ENCODE measurements around the gene ZNF358.
"Not testable (repeated sequence)": the region's sequence is repeated elsewhere in the genome, so short reads cannot be mapped to it uniquely, and the experiment has no call there.

Gene ZNF358

GRCh38 chr19:7521551-7522071, 5.7 kb downstream of the ZNF358 start:
- no peak for DNase-seq

DNA sequence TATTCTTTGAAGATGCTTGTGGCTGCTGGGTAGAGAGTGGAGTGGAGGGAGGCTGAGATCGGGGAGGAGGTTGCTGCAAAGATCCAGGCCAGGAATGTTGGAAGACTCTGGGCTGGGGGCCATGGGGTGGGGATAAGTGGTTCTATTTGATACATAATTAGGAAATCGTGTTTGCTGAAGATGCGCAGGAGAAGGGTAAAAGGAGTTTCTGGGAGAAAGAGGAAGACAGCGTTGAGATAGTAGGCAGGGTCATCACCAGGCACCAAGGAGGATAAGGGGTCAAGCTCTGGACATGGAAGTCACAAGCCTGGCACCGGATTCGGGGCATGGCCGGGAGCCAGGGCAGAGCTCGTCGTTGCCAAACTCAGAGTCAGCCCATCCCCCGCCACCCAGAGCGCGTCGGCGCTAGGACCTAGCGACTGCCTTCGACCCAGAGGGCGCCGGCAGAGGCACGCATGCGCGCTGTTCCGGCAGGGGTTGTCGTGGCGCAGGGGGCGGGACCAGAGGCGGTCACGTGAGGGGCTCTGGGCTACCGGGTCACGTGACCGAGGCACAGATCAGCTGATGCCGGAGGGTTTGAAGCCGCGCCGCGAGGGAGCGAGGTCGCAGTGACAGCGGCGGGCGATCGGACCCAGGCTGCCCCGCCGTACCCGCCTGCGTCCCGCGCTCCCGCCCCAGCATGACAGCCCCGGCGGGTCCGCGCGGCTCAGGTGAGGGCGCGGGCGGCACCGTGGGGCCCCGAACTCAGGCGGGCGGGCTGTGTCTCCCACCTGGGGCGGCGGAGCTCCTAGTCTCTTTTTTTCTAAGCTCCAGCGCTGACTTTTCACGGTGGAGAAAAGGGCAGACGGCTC, 6.4 kb downstream of the ZNF358 start, which contains the start of gene MCOLN1:
TSS of gene MCOLN1 (plus strand) at position 553 of the 851 bp plus-strand sequence. CDS start at position 680, 127 bp downstream.
- DNase-seq: peak; percentile 84

DNA sequence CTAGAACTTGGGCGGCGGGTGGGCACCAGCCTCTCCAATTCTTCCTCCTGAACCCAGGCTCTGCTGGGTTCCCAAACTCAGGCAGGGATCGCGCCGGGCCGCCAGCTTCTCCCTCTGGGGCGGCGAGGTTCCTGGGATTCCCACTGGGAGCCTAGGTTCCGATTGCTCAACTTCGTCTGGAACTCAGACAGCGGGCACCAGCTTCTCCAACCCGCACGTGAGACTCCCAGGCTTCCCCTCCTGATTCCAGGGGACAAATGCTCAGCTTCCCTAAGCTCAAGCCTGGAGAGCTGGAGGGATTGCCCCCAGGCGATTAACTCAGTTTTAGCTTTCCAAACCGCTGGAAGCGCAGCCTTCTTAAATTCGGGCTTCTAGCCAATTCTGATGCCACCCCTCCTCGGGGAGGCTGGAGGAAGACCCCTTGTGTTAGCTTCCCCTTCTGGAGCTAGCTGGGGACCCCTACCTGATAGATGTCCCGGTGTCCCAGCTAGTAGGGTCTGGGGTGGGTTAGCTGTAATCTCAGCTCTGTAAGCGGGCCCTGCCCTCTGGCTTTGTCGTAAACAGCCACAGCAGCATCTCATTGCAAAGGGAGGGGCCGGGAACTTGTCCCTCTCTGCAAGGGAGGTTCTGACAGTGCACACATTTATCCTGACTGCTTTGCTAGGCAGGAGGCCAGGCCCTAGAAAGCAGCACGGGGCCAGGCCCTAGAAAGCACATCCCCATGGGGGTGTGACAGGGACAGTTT, 7.2 kb downstream of the ZNF358 start:
- DNase-seq: no peak

DNA sequence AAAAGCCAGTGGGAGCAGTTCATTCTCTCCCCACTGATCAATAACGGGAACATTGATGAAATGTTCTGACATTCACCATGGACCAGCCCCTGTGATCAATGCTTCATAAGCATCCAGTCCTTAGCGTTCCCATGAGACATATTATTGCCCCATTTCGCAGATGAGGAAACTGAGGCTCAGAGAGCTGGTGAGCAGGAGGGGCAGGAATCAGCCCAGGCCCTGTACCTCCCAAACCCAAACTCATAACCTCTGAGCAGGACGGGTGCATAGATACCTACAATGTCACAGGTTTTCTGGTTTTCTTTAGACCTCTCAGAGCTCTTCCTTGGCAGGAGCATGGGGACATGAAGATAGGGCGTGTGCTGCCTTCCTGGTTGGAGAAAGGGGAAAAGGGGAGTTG, 8.6 kb downstream of the ZNF358 start:
- DNase-seq: no peak

DNA sequence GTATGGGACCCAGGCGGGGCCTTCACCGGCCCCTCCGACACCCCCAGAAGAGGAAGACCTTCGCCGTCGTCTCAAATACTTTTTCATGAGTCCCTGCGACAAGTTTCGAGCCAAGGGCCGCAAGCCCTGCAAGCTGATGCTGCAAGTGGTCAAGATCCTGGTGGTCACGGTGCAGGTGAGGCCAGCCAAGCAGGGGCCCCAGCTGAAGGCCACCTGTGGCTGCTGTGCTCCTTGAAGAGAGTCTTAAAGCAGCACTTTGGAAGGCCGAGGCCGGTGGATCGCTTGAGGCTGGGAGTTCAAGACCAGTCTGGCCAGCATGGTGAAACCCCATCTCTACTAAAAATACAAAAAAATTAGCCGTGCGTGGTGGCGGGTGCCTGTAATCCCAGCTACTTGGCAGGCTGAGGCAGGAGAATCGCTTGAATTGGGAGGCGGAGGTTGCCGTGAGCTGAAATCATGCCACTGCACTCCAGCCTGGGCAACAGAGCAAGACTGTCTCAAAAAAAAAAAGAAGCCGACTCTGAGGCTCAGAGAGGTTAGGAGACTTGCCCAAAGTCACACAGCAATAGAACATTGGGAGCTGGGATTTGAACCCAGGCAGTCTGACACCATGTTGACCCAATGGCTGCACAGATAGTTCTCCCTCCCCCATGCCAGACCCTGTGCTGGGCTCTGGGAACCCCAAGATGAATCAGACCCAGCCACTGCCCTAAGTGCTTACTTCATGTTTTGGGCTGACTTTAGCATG, 9.3 kb downstream of the ZNF358 start:
- DNase-seq: no peak

GRCh38 chr19:7526059-7526929, 10.4 kb downstream of the ZNF358 start:
- no peak for DNase-seq

GRCh38 chr19:7527516-7528191, 11.8 kb downstream of the ZNF358 start:
- DNase-seq: no peak

DNA sequence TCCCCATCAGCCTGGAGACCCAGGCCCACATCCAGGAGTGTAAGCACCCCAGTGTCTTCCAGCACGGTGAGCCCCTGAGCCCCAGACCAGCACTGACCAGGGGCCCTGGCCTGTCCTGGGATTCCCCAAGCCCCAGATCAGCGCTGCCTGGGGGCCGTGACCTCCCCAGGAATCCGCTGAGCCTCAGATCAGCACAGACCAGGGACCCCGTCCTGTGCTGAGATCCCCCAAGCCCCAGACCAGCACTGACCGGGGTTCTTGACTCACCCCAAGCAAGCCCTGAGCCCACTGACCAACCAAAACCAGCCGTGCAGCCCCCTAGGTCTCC, 12.3 kb downstream of the ZNF358 start:
- no peak for DNase-seq

DNA sequence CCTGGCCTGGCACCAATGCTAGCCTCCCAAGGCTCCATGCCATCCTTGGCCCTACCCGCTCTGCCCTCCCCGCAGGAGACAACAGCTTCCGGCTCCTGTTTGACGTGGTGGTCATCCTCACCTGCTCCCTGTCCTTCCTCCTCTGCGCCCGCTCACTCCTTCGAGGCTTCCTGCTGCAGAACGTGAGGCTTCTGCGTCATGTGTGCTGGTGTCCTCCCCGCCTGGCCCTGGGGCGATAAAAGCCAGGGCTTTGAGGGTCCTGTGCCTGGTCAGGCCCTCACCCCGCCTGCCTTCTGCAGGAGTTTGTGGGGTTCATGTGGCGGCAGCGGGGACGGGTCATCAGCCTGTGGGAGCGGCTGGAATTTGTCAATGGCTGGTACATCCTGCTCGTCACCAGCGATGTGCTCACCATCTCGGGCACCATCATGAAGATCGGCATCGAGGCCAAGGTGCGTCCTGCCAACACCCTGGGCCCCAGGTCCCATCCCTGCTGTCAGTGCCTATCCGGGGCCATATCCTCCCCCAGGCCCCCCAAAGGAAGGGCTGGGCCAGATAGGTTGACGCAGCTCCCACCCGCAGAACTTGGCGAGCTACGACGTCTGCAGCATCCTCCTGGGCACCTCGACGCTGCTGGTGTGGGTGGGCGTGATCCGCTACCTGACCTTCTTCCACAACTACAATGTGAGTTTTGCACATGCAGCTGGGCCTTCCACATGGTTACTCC, 12.8 kb downstream of the ZNF358 start:
- no peak for DNase-seq

- DNase-seq: no peak
These were observed 13.3 kb downstream of the ZNF358 start for GRCh38 chr19:7529246-7529600.

DNA sequence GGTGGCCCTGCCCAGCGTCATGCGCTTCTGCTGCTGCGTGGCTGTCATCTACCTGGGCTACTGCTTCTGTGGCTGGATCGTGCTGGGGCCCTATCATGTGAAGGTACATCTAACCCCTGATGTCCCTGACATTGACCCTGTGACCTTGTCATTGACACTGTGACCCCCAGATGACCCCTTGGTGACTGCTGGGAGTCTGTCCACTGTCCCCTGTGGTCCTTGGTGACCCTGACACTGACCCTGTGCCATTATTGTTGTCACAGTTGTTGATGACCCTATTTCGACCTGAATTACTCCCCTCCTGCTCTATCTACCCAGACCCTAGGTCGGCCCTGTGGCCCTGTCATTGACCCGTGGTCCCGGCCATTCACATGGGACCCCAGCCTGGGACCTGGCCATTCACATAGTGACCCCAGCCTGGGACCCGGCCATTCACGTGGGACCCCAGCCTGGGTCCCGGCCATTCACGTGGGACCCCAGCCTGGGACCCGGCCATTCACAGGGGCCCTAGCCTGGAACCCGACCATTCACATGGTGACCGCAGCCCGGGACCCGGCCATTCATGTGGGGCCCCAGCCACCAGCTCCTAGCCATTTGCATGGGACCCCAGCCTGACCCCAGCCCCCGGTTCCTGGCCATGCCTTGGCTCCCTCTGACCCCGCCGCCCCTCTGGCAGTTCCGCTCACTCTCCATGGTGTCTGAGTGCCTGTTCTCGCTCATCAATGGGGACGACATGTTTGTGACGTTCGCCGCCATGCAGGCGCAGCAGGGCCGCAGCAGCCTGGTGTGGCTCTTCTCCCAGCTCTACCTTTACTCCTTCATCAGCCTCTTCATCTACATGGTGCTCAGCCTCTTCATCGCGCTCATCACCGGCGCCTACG, 13.9 kb downstream of the ZNF358 start:
- no peak for DNase-seq

DNA sequence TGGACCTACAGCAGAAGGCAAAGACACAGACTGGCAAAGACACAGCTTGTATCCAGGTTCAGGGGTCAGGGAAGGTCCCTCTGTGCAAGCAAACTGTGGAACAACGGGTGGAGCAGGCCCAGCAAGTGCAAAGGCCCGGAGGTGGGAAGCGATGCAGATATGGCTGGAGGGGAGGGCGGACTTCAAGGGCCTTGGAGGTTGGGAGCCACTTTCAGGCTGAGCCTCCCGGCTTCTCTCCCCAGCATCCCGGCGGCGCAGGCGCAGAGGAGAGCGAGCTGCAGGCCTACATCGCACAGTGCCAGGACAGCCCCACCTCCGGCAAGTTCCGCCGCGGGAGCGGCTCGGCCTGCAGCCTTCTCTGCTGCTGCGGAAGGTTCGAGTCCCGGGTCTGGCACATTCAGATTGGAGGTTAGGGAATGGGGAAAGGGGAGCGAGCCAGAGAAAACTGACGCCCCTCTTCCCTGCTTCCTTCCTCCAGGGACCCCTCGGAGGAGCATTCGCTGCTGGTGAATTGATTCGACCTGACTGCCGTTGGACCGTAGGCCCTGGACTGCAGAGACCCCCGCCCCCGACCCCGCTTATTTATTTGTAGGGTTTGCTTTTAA, 17.5 kb downstream of the ZNF358 start:
- no peak for DNase-seq

DNA sequence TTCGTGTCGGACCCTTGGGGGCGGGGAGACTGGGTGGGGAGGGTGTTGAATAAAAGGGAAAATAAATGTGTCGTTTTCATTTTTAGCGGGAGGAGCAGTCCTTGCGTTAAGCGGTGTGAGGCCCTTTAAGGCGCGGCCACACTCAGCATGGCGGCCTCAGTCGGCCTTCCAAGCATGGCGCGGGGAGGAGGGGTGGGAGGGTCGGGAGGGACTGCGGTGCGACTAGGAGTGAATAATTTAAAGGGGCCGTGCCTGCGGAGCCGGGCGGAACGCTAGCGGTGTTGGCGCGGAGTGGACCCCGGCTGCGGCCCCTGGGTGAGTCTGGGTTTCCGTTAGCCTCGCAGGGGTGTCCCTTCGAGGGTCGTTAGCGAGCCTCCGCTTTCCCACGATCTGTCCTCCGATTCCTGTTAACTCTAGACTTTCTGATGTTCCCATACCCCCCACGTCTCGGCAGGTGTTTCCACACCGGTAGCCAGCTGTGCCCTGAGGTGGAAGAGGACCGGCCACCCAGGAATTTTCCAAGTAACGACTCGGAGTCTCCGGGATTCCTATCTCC, 18.1 kb downstream of the ZNF358 start:
- peak; percentile 26 for DNase-seq

DNA sequence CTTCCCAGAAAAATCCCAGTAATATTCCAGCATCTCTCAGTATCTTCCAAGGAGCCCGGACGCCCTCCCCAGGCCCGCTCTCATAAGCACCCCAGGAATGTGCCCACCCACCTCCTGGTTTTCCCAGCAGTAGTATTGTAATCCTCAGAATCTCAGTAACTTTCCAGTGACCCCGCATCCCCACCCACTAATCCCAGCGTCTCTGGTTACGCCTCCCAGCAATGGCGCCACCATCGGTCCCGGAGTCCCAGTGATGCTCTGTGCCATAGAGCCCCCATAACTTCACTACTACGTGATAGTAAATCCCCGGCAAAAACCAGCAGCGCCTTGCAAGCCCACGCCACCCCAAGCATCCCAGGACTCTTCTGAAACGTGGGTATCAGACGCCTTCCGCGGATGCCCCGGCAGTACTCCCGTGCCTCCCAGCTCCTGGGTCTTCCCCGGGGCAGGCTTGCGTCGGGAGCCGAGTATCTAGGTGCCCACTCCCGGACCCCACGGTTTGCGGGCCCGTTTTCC, 18.7 kb downstream of the ZNF358 start:
- peak; percentile 37 for DNase-seq

- peak; percentile 49 for DNase-seq
These were observed 19.4 kb downstream of the ZNF358 start, which contains the start of gene PNPLA6 for GRCh38 chr19:7535047-7535997. TSS of gene PNPLA6 (plus strand) at chr19:7535717. CDS start at chr19:7535789, 72 bp downstream.

DNA sequence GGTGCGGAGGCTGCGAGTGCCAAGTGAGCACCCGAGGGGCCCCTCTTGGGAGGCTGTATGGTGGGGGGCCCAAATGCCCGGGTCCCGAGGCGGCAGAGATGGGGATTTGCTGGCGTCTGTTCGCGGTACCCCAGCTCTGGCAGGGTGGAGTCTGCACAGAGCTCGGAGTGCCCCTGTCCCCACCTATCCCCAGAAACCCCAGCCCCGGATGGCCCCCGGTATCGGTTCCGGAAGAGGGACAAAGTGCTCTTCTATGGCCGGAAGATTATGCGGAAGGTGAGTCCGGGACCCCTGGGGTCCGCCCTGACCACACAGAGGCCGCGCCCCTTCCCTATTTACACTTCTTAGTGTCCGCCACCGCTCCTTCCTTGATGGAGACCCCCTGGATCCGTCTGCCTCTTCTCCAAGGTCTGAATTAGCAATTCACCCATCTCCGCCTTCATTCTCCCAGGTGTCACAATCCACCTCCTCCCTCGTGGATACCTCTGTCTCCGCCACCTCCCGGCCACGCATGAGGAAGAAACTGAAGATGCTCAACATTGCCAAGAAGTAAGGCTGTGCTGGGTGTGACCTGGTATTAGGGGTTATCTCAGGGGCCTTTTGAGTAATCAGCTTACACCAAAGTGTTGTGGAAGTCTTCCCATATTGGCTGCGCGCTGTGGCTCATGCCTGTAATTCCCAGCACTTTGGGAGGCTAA, 20.2 kb downstream of the ZNF358 start:
- DNase-seq: no peak

GRCh38 chr19:7538990-7539389, 23.1 kb downstream of the ZNF358 start:
- not testable (repeated sequence) for DNase-seq

Measured in NCI-H524 treated with DMSO at 0.1 percent for 48 hours (cell line).